Measurements from ENCODE around the gene PPP1R16B.

Gene PPP1R16B

DNA sequence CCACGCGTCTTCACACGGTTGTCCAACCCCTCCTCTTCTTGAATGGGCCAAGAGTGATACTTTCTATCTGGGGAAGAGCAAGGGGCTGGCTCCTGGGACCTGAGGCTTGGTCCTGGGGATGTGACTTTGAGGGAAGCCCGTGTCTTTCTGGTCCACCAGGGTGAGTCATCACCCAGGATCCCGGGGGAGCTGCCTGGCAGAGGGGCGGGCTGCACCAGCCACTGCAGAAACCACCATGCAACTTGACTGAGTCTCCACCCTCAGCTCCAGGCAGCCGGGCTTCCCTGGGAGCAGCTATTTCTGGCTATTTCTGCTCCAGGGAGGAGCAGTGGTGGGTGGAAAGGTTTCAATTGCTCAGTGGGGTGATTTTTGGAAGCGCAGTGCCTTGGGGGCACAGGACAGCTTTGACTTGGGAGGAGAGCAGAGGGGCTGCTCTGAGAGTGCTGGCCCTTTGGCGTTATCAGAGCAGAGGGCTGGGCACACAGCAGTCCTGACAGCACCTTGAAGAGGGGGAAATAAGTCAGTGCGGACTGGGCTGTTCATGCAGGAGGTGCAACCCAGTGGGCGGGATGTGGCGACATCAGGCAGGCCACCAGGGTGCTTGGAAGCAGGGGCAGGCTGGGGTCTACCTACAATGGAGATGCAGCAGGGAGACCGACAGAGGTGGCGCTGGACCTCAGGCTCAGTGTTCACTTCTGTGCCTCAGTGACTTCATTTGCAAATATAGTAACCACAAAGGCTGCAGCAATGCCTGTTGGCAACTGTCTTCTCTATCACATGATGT is 75.6 kb downstream of the PPP1R16B start:
- no peak for DNase-seq

DNA sequence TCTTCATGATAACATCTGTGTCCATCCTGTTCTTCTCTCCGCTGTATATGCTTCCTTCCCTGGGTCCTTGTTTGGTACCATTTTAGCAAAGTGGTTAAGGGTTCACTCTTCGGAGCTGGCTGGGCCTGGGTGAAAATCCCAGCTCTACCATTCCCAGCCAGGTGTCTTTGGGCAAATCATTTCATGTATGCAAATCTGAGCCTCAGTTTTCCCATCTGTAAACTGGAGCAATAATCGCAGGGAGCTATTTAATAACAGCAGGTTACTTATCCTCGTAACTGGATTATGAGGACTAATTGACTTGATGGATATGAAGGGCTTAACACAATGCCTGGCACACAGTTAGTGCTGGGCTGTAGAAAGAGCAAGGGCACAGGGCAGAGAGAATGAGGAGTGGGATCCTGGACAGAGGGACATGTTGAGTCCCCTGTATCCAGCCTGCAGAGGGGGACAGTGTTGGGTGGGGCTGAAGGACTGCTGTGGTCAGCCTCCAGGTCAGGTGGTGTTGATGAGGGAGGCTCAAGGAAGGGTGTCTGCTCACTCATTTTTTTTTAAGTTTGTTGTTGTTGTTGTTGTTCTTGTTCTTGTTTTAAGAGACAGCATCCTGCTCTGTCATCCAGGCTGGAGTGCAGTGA is 76.4 kb downstream of the PPP1R16B start:
- no peak for DNase-seq

- DNase-seq: no peak
Measured at GRCh38 chr20:38882600-38882999, 77.1 kb downstream of the PPP1R16B start.

- peak; percentile 34 for DNase-seq
Measured at GRCh38 chr20:38883081-38883980, 77.8 kb downstream of the PPP1R16B start.

DNA sequence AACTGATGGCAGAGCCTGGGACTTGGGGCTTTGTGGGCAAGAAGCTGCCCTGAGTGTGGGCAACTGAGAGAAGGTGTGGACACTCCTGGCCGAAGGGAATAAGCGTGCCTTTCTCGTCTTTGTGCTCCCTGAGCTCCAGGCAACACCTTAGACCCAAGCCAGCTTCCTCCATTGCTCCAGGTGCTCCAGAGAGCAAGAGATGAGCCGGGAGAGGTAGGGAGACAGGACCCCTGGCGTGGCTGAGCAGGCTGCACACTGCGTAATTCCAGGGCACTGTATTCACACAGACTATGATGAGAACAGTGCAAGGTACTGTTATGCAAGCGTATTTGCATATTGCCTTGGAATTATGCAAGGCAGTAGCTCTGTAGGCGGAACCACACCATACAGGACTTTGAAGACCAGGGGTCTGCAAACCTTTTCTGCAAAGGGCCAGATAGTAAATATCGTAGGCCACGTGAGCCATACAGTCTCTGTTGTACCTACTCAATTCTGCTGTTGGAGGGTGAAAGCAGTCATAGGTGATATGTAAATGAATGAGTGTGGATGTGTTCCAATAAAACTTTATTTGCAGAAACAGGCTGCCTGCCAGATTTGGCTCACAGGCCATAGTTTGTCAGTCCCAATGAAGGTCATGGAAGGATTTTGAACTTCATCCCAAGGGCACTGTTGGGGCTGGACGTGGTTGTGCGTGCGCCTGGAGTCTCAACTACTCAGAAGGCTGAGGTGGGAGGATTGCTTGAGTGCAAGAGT is 78.7 kb downstream of the PPP1R16B start:
- DNase-seq: no peak

DNA sequence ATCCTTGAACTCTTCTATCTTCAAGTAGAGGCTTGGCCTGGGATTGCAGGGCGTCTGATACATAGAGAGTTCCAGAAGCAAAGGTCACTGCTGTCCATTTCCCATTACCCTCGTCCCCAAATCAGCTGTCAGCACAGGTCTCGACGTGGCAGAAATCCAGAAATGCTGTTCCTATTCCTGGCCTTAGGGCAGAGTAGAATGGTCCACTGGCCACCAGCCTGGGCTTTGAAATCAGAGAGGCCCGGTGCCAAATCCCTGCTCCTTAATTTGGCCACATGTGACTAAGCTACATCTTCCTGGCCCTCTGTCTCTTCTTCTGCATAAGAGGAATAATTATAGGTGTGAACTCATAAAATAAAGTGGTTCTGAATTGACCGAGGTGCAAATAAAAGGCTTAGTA is 79.9 kb downstream of the PPP1R16B start:
- DNase-seq: no peak

DNA sequence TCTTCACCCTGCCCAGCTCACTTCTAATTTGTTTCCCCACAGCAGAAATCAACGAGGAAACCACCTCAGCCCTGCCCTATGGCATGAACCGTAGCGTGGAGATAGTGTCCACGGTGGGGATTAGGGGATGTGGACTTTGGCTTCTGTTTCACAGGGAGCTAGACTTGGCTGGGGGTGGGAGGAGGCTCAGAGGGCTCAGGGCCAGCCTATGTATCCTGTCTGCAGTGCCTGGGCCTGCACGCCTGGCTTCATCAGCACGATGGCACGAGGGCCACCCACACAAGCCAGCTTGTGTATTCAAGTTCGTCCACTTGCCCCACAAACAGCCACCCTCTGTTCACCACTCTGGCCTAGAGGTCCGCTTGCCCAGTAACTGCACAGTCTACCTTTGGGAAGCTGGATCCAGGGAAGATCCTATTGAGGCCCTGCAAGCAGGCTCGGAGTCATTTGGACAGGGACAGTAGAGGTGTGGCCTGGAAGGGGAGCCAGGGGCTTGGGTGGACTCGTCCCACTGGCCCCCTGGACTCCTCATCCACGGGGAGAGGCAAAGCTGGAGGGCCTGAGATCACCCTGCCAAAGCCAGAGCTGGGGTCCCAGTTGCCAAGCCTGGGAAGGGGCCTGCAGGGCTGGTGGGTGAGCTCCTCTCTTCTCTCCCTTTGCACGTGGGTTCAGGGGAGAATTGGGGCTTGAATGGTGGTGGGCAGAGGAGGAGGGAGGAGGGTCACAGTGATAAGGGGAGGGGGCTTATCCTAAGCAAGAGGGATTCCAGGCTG is 82.7 kb downstream of the PPP1R16B start:
- no peak for DNase-seq

DNA sequence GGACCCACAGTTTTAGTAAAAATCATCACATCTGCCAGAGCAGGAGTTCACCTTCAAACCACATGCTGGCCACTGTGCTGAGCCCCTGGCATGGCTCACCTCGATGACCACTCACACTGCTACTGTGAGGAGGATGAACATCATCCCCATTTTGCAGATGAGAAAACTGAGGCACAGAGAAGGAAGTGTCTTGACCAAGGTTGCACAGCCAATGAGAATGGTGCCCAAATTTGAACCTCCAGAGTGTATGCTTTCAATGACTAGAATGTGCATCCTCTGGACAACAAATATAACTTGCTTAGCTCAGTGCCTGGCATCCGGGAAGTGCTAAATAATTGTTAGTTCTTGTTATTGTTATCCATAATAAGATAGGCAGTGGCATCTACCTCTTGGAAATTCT is 83.6 kb downstream of the PPP1R16B start:
- no peak for DNase-seq

- no peak for DNase-seq
Measured at GRCh38 chr20:38889792-38890496, 84.4 kb downstream of the PPP1R16B start.

- DNase-seq: no peak
Measured at GRCh38 chr20:38890497-38890818, 85.0 kb downstream of the PPP1R16B start.

DNA sequence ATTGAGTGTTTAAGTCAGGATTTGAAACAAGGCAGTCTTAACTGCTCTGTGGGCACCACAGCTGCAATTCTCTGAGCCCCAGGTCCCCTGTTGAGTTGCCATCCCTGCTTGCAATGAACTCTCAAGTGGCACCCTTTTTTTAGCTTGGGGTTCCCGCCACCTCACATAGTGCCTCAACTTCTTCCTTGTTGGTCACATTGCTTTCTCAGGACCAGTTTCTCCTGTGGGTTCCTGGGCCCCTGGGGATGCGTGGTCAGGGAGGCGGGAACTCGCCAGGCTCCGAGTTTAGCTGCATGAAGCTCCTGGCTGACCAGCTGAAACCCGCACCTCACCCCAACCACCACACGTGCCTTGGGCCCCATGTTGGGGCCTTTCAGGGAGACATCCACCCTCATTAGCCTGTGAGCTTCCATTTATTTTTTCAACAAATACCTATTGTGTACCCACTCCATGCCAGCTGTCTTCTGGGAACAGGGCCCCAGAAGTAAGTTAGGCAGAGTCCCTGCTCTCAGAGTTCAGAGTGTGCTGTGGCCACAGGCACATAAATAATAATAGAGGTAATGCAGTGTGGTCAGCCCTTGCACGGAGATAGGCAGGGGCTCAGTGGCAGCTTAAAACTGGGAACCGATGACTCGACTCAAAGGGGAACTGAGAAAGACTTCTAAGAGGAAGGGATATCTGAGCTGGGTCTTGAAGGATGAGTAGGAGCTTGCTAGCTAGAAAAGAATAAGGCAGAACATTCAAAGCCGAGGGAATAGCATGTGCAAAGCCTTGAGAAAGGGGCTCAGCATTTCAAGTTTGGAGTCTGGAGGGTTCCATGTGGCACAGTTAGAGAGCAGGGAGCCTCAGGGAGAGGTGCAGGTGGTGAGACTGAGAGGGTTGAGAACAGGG is 86.8 kb downstream of the PPP1R16B start:
- DNase-seq: no peak

DNA sequence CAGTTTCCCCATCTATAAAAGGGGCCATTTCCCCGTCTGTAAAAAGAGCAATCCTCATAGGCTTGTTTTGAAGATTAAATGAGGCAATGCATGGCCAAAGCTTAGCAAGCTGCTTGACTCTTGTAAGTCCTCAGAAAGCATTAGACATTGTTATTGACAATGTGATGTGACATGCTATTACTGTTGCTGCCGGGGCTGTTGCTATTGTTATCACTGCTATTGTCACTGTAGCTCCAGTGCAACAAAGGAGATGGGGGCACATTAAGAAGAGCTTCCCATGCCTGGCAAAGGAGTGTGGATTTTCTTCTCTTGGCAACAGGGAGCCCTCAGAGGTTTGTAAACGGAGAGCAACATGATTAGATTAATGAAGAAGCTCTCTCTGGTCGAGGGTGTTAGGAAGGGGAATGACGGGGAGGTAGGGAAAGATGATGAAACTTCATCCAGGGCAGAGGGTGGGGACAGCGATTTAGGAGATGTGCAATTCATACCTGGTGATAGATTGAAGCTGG is 87.6 kb downstream of the PPP1R16B start:
- no peak for DNase-seq

GRCh38 chr20:38893565-38894090 is 88.1 kb downstream of the PPP1R16B start:
- peak; percentile 11 for DNase-seq

DNA sequence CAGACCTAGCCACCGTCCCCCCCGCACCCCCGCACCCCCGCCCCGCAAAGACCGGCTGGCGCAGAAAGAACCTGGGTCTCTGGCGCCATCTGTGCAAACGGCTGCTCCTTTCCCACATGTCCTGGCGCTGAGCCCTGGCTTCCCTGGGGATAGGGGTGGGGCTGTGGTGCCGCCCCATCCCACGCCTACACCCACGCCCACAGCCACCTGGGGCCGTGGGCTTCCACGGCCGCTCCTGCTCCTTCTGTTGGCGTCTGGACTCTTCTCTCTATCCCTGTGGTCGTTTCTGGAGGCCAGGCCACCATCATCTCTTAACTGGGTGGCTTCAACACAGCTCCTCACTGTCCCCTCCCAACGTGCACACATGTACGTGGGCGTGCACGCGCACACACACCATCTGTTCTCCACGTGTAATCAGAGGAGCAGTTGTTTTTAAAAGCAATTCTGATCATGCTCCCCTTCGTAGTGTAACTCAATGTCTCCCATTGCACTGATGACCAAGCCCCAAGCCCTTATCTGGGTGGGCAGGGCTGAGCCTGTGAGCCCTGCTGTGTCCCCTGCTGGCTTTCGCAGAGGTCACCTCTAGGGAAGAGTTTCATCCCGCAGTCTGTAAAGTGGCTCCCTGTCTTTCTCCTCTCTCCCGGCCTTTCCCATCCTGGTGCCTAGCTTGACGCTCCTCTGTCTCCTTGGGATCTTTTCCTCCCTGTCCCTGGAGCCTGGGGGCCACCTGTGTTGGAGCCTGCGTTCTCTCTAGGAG is 88.8 kb downstream of the PPP1R16B start:
- no peak for DNase-seq

GRCh38 chr20:38895098-38895949 is 89.8 kb downstream of the PPP1R16B start:
- DNase-seq: no peak

DNA sequence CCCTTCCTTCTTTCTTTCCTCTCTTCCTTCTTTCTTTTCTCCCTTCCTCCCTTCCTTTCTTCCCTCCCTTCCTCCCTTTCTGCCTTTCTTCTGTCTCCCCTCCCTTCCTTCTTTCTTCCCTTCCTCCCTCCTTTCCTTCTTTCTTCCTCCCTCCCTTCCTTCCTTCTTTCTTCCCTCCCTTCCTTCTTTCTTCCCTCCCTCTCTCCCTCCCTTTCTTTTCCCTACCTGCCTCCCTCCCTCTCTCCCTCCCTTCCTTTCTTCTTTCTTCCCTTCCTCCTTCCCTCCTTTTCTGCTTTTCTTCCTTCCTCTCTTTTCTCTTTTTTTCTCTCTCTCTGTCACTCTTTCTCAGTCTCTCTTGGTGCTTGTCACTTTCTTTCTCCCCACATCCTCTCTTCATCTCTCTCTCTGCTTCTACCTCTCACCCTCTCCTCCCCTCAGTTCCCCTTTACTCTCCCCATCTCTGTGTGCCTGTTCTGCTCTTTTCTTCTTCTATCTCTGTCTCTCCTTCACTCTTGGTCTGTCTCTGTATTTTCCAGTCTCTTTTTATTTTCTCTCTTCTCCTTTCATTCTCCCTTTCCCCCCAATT is 90.6 kb downstream of the PPP1R16B start:
- no peak for DNase-seq

DNA sequence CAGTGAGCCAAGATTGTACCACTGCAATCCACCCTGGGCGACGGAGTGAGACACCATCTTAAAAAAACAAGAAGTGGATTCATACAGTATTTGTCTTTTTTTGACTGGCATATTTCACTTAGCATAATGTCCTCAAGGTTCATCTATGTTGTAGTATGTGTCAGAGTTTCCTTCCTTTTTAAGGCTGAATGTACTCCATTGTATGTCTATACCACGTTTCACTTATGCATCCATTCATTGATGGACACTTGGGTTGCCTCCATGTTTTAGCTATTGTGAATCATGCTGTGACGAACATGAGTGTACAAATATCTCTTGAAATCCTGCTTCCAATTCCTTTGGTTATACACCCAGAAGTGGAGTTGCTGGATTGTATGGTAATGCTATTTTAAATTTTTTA is 91.8 kb downstream of the PPP1R16B start:
- DNase-seq: no peak

DNA sequence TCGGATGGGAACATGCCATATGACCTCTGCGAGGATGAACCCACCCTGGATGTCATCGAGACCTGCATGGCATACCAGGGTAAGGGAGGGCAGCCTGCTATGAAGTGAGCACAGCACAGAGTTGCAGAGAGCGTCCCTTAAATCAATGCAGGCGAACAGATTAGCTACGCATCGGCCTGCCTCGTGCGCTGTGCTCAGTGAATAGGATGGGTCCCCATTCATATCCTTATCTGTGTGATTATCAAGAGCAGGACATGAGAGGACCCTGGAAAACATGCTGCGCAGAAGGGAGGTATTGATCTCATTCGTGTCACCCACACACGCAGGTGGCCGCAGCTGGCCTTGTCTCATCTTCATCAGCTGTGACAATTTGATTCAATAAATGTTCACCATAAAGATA is 95.1 kb downstream of the PPP1R16B start:
- no peak for DNase-seq
